Measurements from ENCODE around the gene SLC38A3. TPM values are rescaled to one million over a fixed set of nuclear protein-coding genes. Genes with fewer than 3 reads are reported as not detected.

The SLC38A3 gene
- total and polyA plus RNA-seq, 4 donors = 10.5 to 71.5 (median 55.3) TPM

GRCh38 chr3:50251220-50251619, 46.1 kb downstream of the SLC38A3 start:
- H3K4me3 ChIP-seq (ENCODE audit: low read depth, low read length) = no peak overlapping the region
- WGBS (ENCODE audit: insufficient coverage) = 86% methylated on average over 7 of the region's 8 CpGs
- H3K27me3 ChIP-seq (ENCODE audit: control insufficient read depth, insufficient read depth, low read length) = no peaks in the 10 kb centered on the region
- no peaks in the 10 kb centered on the region for H3K9me3 ChIP-seq (ENCODE audit: control insufficient read depth, insufficient read depth, low read length)
- peaks cover 86% of the 10 kb centered on the region for H3K4me1 ChIP-seq (ENCODE audit: control insufficient read depth, insufficient read depth, low read length)
- DNase-seq (ENCODE audit: low read depth in 4 of 6, low spot score in 6 of 6) = no peak
- no peak overlapping the region for H3K27ac ChIP-seq (ENCODE audit: low read depth, low read length)
- peaks cover 89% of the 10 kb centered on the region for H3K36me3 ChIP-seq (ENCODE audit: control insufficient read depth, insufficient read depth, low read length)

- H3K9me3 ChIP-seq (ENCODE audit: control insufficient read depth, insufficient read depth, low read length) = no peaks in the 10 kb centered on the region
- no peaks in the 10 kb centered on the region for H3K27me3 ChIP-seq (ENCODE audit: control insufficient read depth, insufficient read depth, low read length)
- WGBS (ENCODE audit: insufficient coverage) = 88% methylated on average over 6 of the region's 8 CpGs
- H3K4me1 ChIP-seq (ENCODE audit: control insufficient read depth, insufficient read depth, low read length) = peaks cover 87% of the 10 kb centered on the region
- H3K4me3 ChIP-seq (ENCODE audit: low read depth, low read length) = no peak overlapping the region
- H3K36me3 ChIP-seq (ENCODE audit: control insufficient read depth, insufficient read depth, low read length) = peaks cover 97% of the 10 kb centered on the region
- peak overlapping the region; percentile 59 for H3K27ac ChIP-seq (ENCODE audit: low read depth, low read length)
- no peak for DNase-seq (ENCODE audit: low read depth in 4 of 6, low spot score in 6 of 6)
Observed at GRCh38 chr3:50254577-50255250, 49.6 kb downstream of the SLC38A3 start.

GRCh38 chr3:50255251-50255615, 50.2 kb downstream of the SLC38A3 start:
- H3K27me3 ChIP-seq (ENCODE audit: control insufficient read depth, insufficient read depth, low read length) = no peaks in the 10 kb centered on the region
- DNase-seq (ENCODE audit: low read depth in 4 of 6, low spot score in 6 of 6) = no peak
- no peaks in the 10 kb centered on the region for H3K9me3 ChIP-seq (ENCODE audit: control insufficient read depth, insufficient read depth, low read length)
- 81% methylated on average over 9 of the region's 9 CpGs for WGBS (ENCODE audit: insufficient coverage)
- peaks cover 87% of the 10 kb centered on the region for H3K4me1 ChIP-seq (ENCODE audit: control insufficient read depth, insufficient read depth, low read length)
- peak overlapping the region; percentile 59 for H3K27ac ChIP-seq (ENCODE audit: low read depth, low read length)
- peaks cover 95% of the 10 kb centered on the region for H3K36me3 ChIP-seq (ENCODE audit: control insufficient read depth, insufficient read depth, low read length)
- no peak overlapping the region for H3K4me3 ChIP-seq (ENCODE audit: low read depth, low read length)

- peak in 1 of 6 donors; percentile 43 for DNase-seq (ENCODE audit: low read depth in 4 of 6, low spot score in 6 of 6)
- peaks cover 76% of the 10 kb centered on the region for H3K36me3 ChIP-seq (ENCODE audit: control insufficient read depth, insufficient read depth, low read length)
- H3K4me3 ChIP-seq (ENCODE audit: low read depth, low read length) = no peak overlapping the region
- no peaks in the 10 kb centered on the region for H3K27me3 ChIP-seq (ENCODE audit: control insufficient read depth, insufficient read depth, low read length)
- H3K4me1 ChIP-seq (ENCODE audit: control insufficient read depth, insufficient read depth, low read length) = peaks cover 88% of the 10 kb centered on the region
- H3K27ac ChIP-seq (ENCODE audit: low read depth, low read length) = peak overlapping the region; percentile 92
- no peaks in the 10 kb centered on the region for H3K9me3 ChIP-seq (ENCODE audit: control insufficient read depth, insufficient read depth, low read length)
- WGBS (ENCODE audit: insufficient coverage) = 84% methylated on average over 19 of the region's 20 CpGs
Observed at GRCh38 chr3:50256978-50257890, 52.2 kb downstream of the SLC38A3 start.

GRCh38 chr3:50258029-50258680, 53.1 kb downstream of the SLC38A3 start:
- no peaks in the 10 kb centered on the region for H3K27me3 ChIP-seq (ENCODE audit: control insufficient read depth, insufficient read depth, low read length)
- peaks cover 67% of the 10 kb centered on the region for H3K36me3 ChIP-seq (ENCODE audit: control insufficient read depth, insufficient read depth, low read length)
- H3K9me3 ChIP-seq (ENCODE audit: control insufficient read depth, insufficient read depth, low read length) = no peaks in the 10 kb centered on the region
- H3K4me1 ChIP-seq (ENCODE audit: control insufficient read depth, insufficient read depth, low read length) = peaks cover 92% of the 10 kb centered on the region
- DNase-seq (ENCODE audit: low read depth in 4 of 6, low spot score in 6 of 6) = peak in 2 of 6 donors; percentile 67 to 77
- H3K27ac ChIP-seq (ENCODE audit: low read depth, low read length) = peak overlapping the region; percentile 92
- 30% methylated on average over 5 of the region's 17 CpGs for WGBS (ENCODE audit: insufficient coverage)
- no peak overlapping the region for H3K4me3 ChIP-seq (ENCODE audit: low read depth, low read length)

GRCh38 chr3:50258979-50259378, 53.9 kb downstream of the SLC38A3 start:
- Histone ChIP-seq H3K27me3 (ENCODE audit: control insufficient read depth, insufficient read depth, low read length) (no peaks in the 10 kb centered on the region), H3K4me3 (ENCODE audit: low read depth, low read length) (no peak overlapping the region), H3K9me3 (ENCODE audit: control insufficient read depth, insufficient read depth, low read length) (no peaks in the 10 kb centered on the region), H3K27ac (ENCODE audit: low read depth, low read length) (peak overlapping the region; percentile 92), H3K4me1 (ENCODE audit: control insufficient read depth, insufficient read depth, low read length) (peaks cover 94% of the 10 kb centered on the region), H3K36me3 (ENCODE audit: control insufficient read depth, insufficient read depth, low read length) (peaks cover 59% of the 10 kb centered on the region)
- DNase-seq (ENCODE audit: low read depth in 4 of 6, low spot score in 6 of 6) = no peak
- WGBS (ENCODE audit: insufficient coverage) = 70% methylated on average over 12 of the region's 16 CpGs

GRCh38 chr3:50259432-50260026, 54.5 kb downstream of the SLC38A3 start:
- H3K4me1 ChIP-seq (ENCODE audit: control insufficient read depth, insufficient read depth, low read length) = peaks cover 94% of the 10 kb centered on the region
- no peak overlapping the region for H3K4me3 ChIP-seq (ENCODE audit: low read depth, low read length)
- WGBS (ENCODE audit: insufficient coverage) = 59% methylated on average over 16 of the region's 18 CpGs
- no peaks in the 10 kb centered on the region for H3K9me3 ChIP-seq (ENCODE audit: control insufficient read depth, insufficient read depth, low read length)
- peak overlapping the region; percentile 92 for H3K27ac ChIP-seq (ENCODE audit: low read depth, low read length)
- peak in 1 of 6 donors; percentile 31 for DNase-seq (ENCODE audit: low read depth in 4 of 6, low spot score in 6 of 6)
- peaks cover 53% of the 10 kb centered on the region for H3K36me3 ChIP-seq (ENCODE audit: control insufficient read depth, insufficient read depth, low read length)
- H3K27me3 ChIP-seq (ENCODE audit: control insufficient read depth, insufficient read depth, low read length) = no peaks in the 10 kb centered on the region

GRCh38 chr3:50260027-50260941, 55.2 kb downstream of the SLC38A3 start:
- Histone ChIP-seq H3K36me3 (ENCODE audit: control insufficient read depth, insufficient read depth, low read length) (peaks cover 46% of the 10 kb centered on the region), H3K9me3 (ENCODE audit: control insufficient read depth, insufficient read depth, low read length) (no peaks in the 10 kb centered on the region), H3K27ac (ENCODE audit: low read depth, low read length) (peak overlapping the region; percentile 99), H3K4me1 (ENCODE audit: control insufficient read depth, insufficient read depth, low read length) (peaks cover 94% of the 10 kb centered on the region), H3K4me3 (ENCODE audit: low read depth, low read length) (peak overlapping the region; percentile 50), H3K27me3 (ENCODE audit: control insufficient read depth, insufficient read depth, low read length) (no peaks in the 10 kb centered on the region)
- peak in 4 of 6 donors; percentile 84 to 98 (median 92) for DNase-seq (ENCODE audit: low read depth in 4 of 6, low spot score in 6 of 6)
- WGBS (ENCODE audit: insufficient coverage) = under 1% methylated on average over 69 of the region's 70 CpGs

Data from spinal cord (tissue), 10 donors.